GM21390 (cell line): Measurements from ENCODE around the gene CBLL2.
"Not testable (repeated sequence)": the region's sequence is repeated elsewhere in the genome, so short reads cannot be mapped to it uniquely, and the experiment has no call there.

Experiments used
- ATAC-seq: cut with Tn5 transposase; IDR thresholded peaks from one replicate; pipeline ENCODE4 v1.9.1; 2021; ENCODE audit not compliant: unreplicated experiment

Gene CBLL2, protein sequence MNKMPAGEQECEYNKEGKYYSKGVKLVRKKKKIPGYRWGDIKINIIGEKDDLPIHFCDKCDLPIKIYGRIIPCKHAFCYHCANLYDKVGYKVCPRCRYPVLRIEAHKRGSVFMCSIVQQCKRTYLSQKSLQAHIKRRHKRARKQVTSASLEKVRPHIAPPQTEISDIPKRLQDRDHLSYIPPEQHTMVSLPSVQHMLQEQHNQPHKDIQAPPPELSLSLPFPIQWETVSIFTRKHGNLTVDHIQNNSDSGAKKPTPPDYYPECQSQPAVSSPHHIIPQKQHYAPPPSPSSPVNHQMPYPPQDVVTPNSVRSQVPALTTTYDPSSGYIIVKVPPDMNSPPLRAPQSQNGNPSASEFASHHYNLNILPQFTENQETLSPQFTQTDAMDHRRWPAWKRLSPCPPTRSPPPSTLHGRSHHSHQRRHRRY

DNA sequence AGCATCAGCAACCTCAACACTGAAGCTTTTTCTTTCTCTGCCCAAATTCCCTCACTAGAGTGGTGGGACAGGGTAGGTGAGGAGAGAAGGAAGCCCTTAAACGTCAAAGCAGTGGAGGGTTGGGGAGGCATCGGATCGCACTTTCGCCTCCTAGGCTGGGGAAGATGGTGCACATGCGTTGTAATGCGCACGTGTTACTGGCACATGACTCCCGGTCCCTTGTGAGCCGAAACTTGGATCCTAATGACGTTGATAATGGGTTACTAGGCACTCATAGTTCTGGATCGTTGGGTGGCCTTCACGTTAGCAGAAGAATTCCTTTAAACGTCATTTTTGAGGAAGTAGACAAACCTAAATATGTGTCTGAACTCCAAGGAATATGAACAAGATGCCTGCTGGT lies at the start of gene CBLL2:
CBLL2 (plus strand) TSS at position 301 of the 400 bp plus-strand sequence; CDS start at position 380, 79 bp downstream.
- no peak for ATAC-seq

DNA sequence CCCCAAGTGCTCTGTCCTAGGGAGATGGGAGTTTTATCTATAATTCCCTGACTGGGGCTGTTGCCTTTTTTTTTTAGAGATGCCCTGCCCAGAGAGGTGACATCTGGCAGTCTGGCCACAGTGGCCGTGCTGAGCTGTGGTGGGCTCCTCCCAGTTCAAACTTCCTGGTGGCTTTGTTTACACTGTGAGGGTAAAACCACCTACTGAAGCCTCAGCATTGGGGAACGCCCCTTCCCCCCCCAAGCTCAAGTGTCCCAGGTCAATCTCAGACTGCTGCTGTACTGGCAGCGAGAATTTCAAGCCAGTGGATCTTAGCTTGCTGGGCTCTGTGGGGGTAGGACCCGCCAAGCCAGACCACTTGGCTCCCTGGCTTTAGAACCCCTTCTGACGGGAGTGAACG lies 38.3 kb upstream of the CBLL2 start:
- ATAC-seq, result no peak

DNA sequence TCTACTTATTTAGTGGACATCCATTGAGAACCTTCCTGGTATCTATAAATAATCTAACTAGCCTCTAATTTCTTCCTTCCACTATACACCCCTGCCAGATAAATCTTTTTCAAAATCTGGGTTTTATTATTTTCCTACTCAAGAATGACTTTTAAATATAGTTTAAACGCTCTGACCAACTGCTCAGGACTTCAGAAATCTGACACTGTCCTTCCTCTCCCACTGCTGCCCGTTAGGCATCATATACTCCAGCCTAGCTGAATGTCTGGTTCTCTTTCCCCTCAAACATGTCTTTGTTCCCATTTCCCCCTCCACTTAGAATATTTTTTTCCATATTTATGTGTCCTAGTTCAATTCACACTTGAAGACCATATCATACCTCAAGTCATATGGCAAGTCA lies 35.2 kb upstream of the CBLL2 start:
- ATAC-seq, result no peak

DNA sequence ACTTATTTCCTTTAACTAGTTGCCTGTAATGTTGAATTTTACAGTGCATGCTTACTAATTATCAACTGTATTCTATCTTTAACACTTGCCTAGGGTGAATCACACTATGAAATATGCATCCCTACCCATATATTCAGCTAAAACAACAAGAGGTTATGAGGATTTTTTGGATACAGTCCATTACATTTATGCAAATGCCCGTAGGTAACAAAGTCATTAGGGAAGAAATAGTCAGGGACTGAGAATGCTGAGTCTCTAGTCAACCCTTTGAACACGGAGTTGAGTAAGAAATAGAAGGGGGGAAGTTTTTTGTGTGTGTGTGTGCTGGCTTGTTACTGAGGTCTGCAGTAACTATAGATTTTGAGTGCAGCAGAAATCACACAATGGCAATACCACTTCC lies 26.1 kb upstream of the CBLL2 start:
- ATAC-seq, result no peak

DNA sequence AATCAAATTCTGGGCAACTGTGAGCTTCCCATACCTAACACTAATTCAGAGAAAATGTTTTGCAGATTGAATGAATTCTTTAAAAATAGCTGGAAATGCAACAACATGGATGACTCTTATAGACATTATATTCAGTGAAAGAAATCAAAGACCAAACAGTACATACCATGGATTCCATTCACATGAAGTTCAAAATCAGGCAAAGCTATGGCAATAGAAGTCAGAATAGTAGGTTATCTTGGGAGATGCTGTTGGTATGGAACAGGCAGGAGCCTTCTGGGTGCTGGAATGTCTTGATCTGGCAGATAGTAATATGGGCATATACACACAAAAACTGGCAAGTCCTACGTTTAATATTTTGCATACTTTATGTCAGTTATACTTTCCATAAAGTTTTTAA lies 25.5 kb upstream of the CBLL2 start:
- no peak for ATAC-seq

DNA sequence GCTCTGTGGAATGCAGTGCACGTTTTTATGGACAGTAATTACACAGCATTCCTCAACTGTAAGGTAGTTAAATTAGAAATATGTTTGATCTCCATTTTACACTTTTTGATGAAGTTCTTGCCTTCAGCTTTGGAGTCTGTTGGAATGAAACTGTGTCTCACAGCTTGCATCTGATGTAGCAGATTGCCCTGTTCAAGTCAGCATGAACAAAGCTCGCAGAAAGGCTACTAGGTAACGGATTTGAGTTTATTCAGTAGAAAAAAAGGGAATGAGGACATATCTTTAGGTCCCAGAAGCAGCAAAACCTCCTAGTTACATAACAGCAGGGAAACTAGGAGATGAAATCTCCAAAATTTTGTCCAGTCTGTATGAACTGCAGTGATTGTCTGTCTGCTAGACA lies 24.3 kb upstream of the CBLL2 start:
- ATAC-seq, result no peak

DNA sequence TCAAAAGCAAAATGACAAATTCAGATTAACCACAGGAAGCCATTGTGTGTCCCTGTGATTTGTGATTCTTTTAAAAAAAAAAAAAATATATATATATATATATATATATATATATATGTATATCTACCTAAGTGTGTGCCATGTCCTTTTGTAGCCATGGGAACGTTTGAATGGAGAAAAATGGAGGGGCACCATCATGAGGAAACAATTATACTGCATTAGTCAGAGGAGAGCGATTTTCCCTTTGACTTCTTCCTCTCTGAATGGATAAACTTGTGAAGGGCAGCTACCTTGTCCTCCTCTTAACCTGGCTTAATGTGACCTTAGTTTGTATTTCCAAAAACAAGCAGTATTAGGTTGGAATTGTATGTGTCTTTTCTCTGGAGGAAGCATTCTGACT lies 23.3 kb upstream of the CBLL2 start:
- ATAC-seq, result no peak

DNA sequence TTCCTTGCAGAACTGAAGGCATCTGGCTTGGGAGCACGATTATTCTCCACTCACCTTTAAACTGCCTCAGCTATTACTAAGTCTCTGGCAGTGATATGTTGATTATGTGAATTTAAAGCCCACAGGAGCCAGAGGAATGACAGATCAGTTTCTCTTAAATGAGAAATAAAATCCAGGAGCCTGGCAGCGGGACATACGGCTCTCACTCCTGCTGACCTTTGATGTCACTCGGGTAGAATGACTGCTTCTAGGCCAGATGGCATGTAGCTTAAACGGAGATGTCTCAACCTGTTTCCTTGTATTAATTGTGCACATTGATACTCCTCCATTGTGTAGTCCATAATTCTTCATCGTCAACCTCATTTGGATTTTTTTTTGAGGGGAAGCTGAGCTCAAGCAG lies 4.0 kb upstream of the CBLL2 start:
- no peak for ATAC-seq

DNA sequence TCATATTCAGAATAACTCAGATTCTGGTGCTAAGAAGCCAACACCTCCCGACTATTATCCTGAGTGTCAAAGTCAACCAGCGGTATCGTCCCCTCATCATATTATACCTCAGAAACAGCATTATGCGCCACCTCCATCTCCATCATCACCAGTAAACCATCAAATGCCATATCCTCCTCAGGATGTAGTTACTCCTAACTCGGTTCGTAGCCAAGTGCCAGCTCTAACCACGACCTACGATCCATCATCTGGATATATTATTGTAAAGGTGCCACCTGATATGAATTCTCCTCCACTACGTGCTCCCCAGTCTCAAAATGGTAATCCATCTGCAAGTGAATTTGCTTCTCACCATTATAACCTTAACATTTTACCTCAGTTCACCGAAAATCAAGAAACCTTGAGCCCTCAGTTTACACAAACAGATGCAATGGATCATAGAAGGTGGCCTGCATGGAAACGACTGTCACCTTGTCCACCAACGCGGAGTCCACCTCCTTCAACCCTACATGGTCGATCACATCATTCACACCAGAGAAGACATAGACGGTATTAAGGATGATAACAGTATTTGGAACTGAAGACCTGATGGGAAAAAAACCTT lies 1.1 kb downstream of the CBLL2 start:
- no peak for ATAC-seq

DNA sequence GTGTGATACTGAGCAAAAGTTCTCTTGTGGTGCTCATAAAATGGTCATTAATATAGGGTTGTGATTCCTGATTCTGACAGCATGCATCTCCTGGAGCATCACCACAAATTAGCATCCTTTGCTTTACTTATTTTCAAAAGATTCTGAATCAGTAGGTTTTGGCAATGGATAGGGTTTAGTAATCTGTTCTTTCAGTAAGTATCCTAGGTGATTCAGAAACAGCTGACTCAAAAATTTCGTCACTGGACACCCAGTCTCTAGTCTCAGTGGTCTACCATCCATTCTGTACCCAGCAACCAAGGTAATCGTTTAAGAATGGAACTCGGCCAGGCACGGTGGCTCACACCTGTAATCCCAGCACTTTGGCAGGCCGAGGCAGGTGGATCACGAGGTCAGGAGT lies 4.1 kb downstream of the CBLL2 start:
- ATAC-seq, result no peak

DNA sequence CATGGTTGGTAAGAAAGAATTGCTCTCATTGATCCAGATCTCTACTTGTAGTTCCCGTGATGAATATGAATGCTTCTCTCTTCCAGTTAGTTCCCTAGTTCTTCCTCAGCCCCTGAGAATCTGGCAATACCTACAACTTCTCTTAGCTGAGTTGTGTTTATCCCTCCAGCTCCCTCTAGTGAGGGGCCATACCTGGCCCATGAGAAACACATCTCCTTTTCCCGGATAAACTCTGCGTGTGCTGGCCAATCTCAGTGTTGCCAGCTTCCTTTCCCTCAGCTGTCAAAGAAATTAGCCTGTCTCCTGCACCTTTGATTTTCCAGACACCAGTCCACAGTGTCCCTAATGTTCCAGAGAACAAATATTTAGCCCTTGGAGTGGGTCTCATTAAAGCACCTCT lies 5.7 kb downstream of the CBLL2 start:
- ATAC-seq, result no peak

DNA sequence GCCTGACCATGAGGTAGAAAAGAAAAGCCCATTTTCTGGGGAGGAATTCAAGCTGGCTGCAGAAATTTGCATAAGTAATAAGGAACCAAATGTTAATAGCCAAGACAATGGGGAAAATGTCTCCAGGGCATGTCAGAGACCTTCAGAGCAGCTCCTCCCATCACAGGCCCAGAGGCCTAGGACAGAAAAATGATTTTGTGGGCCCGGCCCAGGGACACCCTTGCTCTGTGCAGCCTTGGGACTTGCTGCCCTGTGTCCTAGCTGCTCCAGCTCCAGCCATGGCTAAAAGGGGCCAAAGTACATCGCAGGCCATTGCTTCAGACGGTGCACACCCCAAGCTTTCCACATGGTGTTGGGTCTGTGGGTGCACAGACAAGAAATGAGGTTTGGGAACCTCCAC lies 16.5 kb downstream of the CBLL2 start:
- not testable (repeated sequence) for ATAC-seq

DNA sequence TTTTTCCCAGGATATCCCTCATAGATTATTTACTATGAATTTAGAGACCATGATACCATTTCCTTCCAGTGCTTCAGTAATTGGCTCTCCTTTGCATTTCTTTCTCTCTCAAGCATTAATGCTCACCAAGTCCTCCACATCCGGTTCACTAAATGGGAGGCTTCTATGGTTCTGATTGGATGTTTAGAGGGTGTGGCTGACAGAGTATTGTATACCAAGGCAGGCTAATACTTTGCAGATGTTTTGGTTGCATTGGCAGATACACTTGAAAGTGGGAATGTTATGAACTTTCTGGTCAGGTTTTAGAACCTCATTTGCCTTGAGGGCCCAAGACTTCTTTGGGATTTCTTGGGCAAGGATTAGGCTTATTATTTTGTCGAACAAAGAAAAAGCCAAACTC lies 24.2 kb downstream of the CBLL2 start:
- no peak for ATAC-seq

DNA sequence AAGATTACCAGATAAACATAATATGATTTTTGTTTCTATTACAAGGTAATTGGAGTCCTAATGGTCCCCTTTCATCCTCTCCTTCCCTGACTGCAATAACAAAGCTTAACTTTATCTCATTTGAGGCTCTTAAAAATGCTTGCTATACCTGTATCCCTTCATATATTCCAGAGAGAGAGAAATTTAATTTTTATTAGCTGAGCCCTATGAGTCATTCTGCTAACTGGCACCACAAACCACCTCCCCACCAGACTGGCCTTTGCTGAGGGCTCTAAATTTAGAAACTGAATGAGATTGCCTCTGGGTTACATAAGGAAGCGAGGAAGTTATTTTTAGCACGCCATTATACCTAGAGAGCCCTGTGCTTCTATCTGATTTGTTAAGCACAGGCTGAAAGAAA lies 27.4 kb downstream of the CBLL2 start:
- peak; percentile 65 for ATAC-seq

DNA sequence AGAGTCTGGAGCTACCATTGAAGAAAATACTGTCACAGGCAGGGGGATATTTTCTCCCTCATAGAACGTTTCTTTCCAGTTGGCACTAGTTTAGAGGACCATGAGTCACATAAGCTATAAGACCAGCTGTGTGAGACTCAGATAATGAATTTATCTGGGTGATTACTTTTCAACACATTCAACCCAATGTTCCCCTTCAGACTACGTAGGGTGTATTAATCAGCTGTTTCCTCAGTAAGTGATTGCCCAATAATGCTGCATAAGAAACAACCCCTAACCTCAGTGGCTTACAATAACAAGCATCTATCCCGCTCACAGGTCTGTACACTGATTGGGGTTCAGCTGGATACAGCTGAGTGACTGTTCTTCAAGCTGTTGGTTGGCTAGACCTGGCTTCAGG lies 38.1 kb downstream of the CBLL2 start:
- no peak for ATAC-seq

DNA sequence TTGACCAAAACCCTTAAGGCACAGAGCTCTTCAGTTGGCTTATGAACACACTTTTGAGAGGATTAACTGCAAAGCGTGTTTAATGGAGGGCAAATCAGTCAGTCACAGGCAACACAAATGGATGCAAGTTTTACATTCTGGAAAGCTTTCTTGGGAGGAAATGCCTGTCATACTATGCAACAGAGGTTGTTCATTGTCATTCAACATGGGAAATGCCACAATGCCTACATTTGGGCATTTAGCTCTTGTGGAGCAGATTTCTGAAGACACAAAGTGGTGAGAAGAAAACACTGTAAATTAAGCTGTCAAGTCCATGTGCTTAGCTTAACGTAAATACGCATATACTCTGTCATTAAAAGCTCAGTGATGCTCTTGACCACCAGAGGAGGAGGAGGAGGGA lies 41.1 kb downstream of the CBLL2 start:
- ATAC-seq, result no peak

DNA sequence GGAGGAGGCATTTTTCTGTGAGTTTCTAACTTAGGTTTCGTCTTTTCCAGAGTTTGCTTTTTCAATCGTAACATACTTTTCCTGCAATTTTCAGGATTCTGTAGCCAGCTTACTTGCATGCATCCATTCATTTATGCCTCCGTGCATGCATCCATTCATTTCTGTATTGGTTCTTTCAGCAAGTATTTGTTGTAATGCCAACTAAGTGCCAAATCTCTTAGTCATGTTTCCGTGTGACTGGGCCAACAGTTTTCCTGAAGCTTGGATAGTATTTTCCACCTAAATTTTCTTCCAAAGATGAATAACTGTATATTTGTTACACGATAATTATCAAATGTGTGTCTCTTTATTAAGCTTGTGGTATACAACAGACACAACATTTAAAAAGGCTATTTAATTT lies 41.5 kb downstream of the CBLL2 start:
- ATAC-seq, result no peak

DNA sequence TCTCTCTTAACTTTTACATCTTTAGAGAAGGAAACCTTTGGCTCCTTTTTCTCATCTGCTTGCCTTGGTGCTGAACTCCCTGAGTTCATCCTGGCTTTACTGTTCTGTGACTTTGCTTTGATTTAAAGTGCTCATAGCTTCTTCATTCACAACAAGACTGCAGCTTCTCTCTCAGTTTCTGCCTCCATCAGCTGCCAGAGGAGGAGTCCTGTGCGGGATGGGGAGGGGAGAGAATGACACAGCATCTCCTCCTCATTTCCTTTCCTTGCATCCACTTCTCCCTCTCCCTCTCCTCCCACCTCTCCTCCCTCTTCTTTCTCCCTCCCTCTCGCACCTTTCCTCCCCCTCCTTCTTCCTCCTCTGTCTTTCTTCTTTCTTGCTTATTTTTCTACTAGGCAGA lies 42.0 kb downstream of the CBLL2 start:
- no peak for ATAC-seq

DNA sequence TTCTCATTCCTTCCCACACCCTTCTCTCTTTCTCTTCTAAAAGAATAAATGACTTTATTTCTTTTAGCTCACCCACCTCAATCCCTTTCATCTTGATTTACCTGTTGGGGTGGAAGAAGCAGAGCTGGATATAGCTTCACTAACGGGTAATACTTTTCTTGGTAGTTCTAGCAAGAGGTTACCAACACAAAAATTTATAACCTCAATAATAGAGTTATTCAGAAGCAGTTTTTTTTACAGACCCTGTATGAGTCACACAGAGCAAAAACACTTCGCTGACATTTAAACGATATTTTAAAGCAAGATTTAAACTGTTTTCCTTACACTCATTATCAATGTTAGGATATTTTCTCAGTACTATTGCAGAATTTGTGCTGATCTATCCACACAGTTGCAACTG lies 42.4 kb downstream of the CBLL2 start:
- no peak for ATAC-seq

DNA sequence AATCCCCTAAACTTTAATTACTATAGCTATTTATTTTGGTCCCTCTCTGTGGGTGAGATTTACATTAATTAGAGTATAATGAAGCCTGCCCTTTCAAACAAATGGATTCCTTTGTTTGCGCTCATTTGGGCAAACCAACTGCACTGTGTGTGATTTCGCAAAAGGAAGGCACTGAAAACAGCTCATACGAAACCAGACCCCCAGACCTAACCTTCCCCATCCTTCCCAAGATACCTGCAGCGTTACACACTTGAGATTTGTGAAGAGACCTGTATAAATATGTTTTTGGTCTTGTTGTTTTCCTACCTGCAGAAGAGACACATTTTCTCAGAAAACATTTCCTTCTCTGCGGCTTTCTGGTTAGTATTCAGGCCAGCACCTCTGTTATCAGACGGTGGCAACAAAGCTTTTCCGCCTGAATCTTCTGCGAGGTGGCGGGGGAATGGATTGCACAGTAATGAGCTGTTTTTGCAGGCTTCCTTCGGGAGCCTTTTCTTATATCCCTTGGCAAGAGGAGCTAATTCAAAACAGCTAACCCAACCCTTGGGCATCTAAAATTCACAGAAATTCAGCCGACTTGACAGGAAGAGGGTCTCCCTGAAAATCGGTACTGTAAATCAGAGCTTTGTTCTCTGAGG lies 47.6 kb downstream of the CBLL2 start:
- no peak for ATAC-seq

DNA sequence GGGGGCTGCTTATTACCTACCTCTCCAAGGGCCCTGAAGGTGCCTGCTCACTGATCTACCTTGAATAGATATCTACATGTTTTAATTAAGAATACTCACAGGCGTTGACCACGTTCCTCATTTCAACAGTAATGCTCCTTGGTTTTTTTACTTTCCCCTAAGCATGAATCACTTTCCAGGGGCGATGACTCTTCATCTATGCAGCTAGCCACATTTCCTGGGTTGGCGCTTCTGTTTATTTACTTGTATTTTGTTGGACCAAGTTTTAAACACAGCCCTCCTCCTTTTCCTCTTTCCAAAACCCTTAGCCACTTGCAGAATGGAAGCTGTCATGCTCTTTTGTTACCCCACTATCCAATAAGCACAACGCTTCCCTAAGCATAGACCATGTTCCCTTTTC lies 50.8 kb downstream of the CBLL2 start:
- no peak for ATAC-seq
